GM21723 (cell line): ENCODE results near the gene NLGN1.

Experiments
- ATAC-seq: cut with Tn5 transposase; IDR thresholded peaks from one replicate; pipeline ENCODE4 v1.9.1; 2021; ENCODE audit warnings: mild to moderate bottlenecking, moderate library complexity; ENCODE audit not compliant: unreplicated experiment

NLGN1 gene

DNA sequence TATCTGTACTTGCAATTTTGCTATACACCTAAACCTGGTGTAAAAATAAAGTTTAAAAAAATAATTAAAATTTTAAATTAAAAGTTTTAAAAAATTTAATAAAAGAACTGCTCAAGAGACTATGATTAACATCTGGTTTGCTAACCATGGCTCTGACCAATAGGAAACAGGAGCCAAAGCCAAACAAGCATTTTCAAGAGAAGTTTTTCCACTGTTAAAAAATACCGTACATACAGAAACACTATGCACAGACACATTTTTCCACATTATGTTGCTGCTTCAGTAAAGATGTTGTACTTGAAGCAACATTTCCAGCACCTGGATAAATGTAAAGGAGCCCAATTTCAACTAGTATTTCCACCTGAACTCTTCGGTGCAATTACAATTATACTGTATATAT is 917.7 kb downstream of the NLGN1 start:
- ATAC-seq, result no peak

DNA sequence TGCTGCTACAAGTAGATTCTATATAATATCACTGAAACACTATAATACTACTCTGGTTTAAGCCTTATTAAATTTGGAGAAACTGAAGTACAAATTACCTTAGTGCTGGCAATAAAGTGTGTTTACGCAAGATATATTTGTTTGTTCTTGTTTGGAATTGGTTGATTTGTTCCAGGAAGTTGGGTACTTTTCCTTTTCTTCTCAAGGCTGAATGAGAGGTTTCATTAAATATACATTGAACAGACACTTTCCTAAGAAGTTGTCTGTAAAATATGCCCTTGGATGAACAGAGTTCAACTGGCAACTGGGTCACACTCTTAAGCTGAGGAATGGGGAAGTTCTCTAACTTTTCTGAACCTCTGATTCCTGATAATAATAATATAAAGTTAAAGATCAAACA is 919.5 kb downstream of the NLGN1 start:
- ATAC-seq, result no peak

DNA sequence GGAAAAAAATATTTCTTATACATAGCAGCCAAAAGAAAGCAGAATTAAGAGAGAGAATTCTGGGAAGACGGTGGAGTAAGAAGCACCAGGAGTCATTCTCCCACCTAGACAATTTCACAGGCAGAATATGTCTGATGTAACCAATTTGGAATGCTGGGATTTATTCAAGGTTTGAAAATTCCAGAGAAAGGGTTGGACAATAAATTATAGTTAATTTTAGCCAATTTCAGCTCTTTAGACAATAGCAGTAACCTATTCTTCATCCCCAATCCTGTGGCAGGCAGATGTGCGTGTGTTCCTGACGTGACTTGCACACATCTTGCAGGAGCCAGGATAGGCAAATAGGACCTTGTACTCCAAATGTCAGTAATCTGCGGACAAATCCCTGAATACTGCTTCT is 920.6 kb downstream of the NLGN1 start:
- ATAC-seq, result no peak

DNA sequence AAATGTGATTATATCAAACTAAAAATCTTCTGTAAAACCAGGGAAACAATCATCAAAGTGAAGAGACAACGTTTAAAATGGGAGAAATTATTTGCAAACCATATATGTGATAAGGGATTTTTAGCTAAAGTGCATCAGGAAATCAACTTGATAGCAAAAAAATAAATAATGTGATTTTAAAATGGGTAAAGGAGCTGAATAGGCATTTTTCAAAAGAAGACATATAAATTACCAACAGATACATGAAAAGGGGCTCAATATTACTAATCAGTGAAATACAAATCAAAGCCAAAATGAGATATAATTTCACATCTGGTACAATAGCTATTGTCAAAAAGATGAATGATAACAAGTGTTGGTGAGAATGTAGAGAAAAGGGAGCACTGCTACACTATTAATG is 924.0 kb downstream of the NLGN1 start:
- ATAC-seq, result no peak

DNA sequence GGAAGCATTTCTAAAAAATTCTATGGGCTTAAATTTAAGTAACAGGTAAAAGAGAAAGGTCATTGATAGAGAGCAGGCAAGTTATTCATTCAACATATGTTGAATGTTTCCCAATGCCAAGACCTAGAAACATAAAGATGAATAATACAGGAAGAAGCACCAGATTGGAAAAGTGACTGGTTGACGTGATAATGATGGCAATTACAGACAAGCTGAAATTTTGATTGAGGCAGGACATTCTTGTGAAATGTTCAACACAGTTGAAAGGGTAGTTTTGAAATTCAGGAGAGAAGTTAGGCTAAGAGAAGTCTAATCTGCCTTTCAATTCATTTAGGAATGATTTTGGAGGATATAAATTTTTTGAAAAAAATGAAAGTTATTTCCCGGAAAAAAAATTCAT is 925.2 kb downstream of the NLGN1 start:
- ATAC-seq, result no peak

DNA sequence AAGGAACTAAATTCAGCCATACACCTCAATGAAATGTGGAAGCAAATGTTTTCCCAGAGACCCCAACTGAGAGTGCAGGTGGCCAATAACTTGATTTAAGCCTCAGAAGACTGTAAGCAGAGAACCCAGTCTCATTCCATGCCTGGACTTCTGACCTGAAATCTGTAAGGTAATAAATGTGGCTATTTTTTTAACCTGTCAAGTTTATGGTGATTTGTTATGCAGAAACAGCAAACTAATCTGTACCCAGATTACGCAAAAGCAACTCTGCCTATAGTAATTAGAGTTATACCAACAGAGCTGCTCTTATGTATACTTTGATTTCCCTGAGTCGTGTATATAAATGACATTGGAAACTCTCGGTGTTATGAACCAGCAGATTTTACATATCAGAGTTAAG is 927.6 kb downstream of the NLGN1 start:
- no peak for ATAC-seq

DNA sequence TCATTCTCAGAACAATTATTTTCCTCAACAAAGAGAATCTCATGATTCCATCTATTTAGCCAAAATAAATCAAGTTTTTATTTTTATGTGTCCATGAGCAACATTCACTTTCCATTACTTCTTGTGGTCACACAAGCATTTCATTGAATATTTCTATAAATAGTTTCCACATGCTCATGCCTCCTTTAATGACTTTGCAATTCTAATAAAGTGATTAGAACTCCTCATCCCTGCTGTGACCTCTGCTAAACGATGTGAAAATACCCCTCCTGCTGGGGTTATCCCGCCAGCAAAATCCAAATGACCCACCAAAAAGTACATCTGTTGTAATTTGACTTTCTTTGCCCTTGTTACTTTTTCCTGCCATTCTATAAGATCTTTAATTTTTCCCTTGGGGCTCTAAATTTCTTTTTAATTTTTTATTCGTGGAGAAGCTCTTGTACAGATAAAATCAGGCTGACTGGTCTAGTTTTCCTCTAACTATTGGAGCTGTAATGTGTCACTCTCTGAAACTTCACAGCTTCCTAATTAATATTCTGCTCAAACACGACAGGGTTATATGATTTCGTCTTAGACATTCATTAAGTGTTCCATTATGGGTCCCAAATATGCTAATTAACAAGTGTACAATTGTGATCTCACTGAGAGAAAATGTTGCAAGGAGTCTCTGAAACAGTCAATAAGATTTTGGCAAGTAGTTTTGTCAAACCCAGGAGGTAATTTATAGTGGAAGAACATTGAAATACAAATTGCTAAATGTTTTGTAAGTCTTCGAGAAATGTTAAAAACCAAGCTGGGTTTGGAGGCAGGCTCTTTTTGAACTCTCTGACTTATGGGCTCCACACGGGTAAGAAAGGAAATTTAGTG is 928.5 kb downstream of the NLGN1 start:
- no peak for ATAC-seq

DNA sequence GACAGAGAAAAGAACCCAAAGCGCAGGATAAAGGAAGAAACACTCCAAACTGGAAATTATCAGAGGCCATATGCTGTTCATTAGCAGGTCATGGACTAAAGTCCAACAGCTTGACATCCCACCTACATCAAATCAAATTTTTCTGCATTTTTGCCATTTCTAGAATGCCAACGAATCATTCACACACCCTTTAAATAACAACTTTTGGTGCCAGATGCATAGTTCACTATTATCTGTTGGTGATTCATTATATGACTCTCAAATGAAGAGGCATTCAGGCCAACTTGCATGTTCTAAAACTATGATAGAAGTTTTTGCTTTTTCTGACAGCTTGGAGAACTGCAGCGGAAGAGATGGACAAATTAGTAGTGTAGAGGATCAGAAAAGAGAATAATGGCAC is 931.8 kb downstream of the NLGN1 start:
- no peak for ATAC-seq

DNA sequence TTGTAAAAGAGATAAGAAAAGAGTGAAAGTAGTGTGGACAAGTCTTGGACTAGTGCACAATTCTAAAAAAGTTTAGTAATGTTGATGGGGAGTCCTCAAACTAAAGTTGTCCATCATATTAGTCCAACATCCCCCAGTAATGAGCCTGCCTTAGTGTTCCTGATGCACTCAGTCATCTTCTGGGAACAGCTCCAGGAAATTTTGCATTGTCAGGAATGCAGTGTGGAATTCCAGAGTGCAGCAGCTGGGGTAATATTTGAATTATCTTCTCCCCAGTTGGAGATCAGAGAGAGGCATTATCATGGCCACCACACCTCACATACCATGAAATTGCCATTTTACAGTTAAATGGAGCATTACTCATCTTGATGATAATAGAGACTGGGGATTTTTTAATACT is 932.8 kb downstream of the NLGN1 start:
- ATAC-seq, result no peak

DNA sequence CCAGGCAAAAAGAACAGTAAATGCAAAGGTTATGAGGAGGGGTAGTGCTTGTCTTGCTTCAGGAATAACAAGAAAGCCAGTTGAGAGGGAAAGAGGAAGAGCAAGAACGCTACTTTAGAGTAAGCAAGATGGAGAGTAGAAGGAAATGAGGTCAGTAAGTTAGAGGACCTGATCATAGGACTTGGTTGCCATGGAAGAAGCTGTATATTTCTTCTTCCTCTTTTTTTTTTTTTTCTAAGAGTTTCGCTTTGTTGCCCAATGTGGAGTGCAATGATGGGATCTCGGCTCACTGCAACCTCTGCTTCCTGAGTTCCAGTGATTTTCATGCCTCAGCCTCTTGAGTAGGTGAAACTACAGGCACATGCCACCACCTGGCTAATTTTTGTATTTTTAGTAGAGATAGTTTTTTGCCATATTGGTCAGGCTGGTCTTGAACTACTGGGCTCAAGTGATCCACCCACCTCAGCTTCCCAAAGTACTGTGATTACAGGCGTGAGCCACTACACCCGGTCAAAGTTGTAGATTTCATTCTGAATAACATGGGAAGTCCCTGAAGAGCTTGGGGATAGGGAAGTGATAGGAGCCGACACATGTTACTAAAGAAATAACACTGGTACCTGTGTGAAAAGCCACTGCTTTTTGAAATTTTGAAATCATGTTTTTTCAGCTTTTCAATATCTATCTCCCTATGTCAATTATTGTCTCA is 933.7 kb downstream of the NLGN1 start:
- no peak for ATAC-seq

DNA sequence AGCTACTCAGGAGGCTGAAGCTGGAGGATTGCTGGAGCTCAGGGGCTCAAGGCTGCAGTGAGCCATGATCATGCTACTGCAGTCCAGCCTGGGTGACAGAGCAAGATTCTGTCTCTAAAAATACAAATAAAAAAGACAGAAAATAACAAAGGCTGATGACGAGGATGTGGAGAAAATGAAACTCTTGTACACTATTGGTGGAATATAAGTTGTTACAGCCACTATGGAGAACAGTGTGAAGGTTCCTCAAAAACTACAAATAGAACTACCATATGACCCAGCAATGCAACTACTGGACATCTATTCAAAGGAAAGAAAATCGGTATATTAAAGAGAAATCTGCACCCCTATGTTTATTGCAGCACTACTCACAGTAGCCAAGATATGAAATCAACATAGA is 934.8 kb downstream of the NLGN1 start:
- ATAC-seq, result no peak

DNA sequence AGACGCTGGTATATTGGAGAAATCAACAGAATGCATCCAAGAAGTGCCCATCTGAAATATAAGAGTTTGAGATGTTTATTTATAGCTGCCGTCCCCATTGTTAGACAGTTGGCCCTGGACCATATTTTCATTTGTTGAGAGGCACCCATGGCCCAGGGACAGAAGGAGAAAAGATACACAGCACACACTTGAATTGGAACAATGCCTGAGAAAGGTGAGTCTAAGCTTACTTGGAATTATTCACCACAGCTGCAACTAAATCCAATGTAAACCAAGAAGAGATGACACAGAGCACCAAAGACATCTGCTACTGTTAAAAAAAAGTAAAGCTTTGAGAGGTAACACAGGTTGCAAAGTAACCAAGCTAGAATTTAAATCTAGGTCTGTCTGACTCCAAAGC is 936.1 kb downstream of the NLGN1 start:
- no peak for ATAC-seq

DNA sequence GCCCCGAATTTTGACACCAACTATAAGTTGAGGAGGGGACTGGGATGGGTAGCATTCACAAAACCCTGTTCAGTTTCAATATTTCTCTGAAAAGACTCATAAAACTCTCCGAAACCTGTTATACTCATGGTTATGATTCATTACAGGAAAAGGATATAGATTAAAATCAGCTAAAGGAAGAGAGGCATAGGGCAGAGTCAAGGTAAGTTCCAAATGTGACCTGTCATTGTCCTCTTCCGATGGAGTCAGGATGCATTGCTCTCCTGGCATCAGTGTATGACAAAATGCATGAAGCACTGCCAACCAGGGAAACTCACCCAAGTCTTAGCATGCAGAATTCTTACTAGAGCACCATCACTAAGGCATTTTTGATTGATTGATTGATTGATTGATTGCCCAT is 936.6 kb downstream of the NLGN1 start:
- ATAC-seq, result no peak

DNA sequence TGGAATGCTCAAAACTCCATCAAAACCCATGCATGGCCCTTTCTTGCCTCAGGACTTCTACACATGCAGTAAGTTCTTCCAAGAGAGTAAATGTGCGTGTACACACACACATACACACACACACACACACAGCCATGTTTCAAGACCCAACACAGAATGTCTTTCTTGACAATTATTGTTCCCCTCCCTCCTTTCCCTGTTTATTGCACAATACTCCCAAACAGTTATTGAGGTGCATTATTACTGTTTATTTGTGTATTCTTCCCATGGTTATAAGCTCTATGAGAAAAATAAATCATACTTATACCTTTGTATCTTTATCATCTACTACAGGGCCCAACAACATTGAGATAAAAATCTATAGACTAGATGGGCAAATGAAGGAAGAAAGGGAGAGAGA is 937.8 kb downstream of the NLGN1 start:
- ATAC-seq, result no peak

DNA sequence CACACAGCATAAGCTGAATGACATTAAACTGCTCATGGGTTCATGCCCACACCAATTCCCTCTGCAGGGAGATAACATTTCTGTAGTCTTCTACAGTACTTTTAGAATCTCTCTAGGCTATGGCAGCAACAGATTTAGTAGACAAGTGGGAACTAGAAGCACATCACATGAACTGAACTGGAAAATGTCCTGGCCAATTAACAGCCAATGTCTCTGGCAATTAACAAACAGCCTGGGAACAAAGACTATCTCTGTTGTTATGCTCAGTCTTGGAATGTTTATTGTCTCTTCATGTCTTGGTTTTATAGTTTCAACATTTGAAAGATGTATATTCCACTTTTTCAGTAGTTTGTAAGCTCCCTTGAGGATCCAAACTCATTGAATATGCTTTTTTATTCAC is 938.4 kb downstream of the NLGN1 start:
- ATAC-seq, result no peak
